ENCODE data around the gene ZNF653.
A peak's percentile ranks its signal among the peaks of the same experiment; 100 is the strongest.
"Not testable (repeated sequence)": the region's sequence is repeated elsewhere in the genome, so short reads cannot be mapped to it uniquely, and the experiment has no call there.

Gene ZNF653

GRCh38 chr19:11453468-11454341 lies 51.9 kb downstream of the ZNF653 start:
- DNase-seq, result no peak

GRCh38 chr19:11452620-11453310 lies 52.9 kb downstream of the ZNF653 start:
- no peak for DNase-seq

- no peak for DNase-seq
Observed at GRCh38 chr19:11451871-11452619, 53.6 kb downstream of the ZNF653 start.

GRCh38 chr19:11451327-11451870 lies 54.2 kb downstream of the ZNF653 start:
- DNase-seq, result no peak

GRCh38 chr19:11450570-11451326 lies 54.9 kb downstream of the ZNF653 start:
- no peak for DNase-seq

- DNase-seq, result no peak
Observed at GRCh38 chr19:11448923-11449554, 56.6 kb downstream of the ZNF653 start.

- no peak for DNase-seq
Observed at GRCh38 chr19:11448410-11448809, 57.2 kb downstream of the ZNF653 start.

- DNase-seq, result no peak
Observed at GRCh38 chr19:11447347-11448262, 58.0 kb downstream of the ZNF653 start.

GRCh38 chr19:11446652-11447301 lies 58.9 kb downstream of the ZNF653 start:
- peak; percentile 30 for DNase-seq

- DNase-seq, result no peak
Observed at GRCh38 chr19:11446271-11446651, 59.4 kb downstream of the ZNF653 start.

- DNase-seq, result no peak
Observed at GRCh38 chr19:11445141-11445540, 60.5 kb downstream of the ZNF653 start.

- no peak for DNase-seq
Observed at GRCh38 chr19:11444059-11444458, 61.6 kb downstream of the ZNF653 start.

- peak; percentile 76 for DNase-seq
Observed at GRCh38 chr19:11437955-11438354, 67.7 kb downstream of the ZNF653 start.

- DNase-seq, result no peak
Observed at GRCh38 chr19:11435833-11436313, 69.8 kb downstream of the ZNF653 start.

GRCh38 chr19:11435057-11435832 lies 70.4 kb downstream of the ZNF653 start, which contains the start of the genes ODAD3 and PRKCSH:
Gene ODAD3 (minus strand): TSS chr19:11435121. CDS start chr19:11435016, 105 bp downstream.
Gene PRKCSH (plus strand): TSS chr19:11435635. CDS start chr19:11436118, 483 bp downstream.
- DNase-seq, result peak; percentile 99

GRCh38 chr19:11434703-11435056 lies 71.0 kb downstream of the ZNF653 start:
- DNase-seq, result no peak

- DNase-seq, result not testable (repeated sequence)
Observed at GRCh38 chr19:11433526-11433925, 72.1 kb downstream of the ZNF653 start.
